Body of pancreas (tissue), 4 donors: Measurements from ENCODE around the gene RAC3. TPM values are rescaled to one million over a fixed set of nuclear protein-coding genes. Genes with fewer than 3 reads are reported as not detected.

ENCODE experiments used
- ATAC-seq: fragments of 150-250 bp; one replicate; pipeline ENCODE4 v1.9.1; 2016
- DNase-seq, 4 donors: peaks; one replicate each; pipeline ENCODE4 v3.0.0-alpha.2; 2019
- H3K27ac ChIP-seq, 4 donors: fragments of 200-600 bp; sonication (generic); 1 replicate in 3 of 4; 2 replicates in 1 of 4; pipeline versions ENCODE4 v1.5.1 to v1.6.1; 2016 to 2019; ENCODE audit warnings: mild to moderate bottlenecking in 1 of 4, mixed read lengths in 1 of 4, moderate library complexity in 1 of 4
- H3K27me3 ChIP-seq, 2 donors: fragments of 200-600 bp; sonication (generic); one replicate each; pipeline ENCODE4 v1.6.0; 2016; ENCODE audit warnings: mild to moderate bottlenecking in 1 of 2
- H3K36me3 ChIP-seq, 2 donors: fragments of 200-600 bp; sonication (generic); replicated peaks in 1 of 2; 2 replicates each; pipeline ENCODE4 v1.5.1; 2016; ENCODE audit warnings: low read depth in 2 of 2; ENCODE audit not compliant: insufficient read depth in 1 of 2
- H3K4me1 ChIP-seq: fragments of 200-600 bp; sonication (generic); one replicate; pipeline ENCODE4 v1.6.0; 2016
- H3K4me3 ChIP-seq, 2 donors: fragments of 200-600 bp; sonication (generic); 1 replicate in 1 of 2; 2 replicates in 1 of 2; pipeline ENCODE4 v1.5.1; 2016 to 2019
- H3K9me3 ChIP-seq, 3 donors: fragments of 200-600 bp; sonication (generic); 1 replicate in 2 of 3; 2 replicates in 1 of 3; pipeline ENCODE4 v1.5.1; 2016
- CTCF ChIP-seq, 7 experiments: fragments of 450-650 bp in 4 of 7; fragments of 200-600 bp in 3 of 7; sonication (generic) in 3 of 7; IDR thresholded peaks; one replicate each; pipeline ENCODE4 v1.5.1; 2016 to 2019; ENCODE audit warnings: antibody characterized with exemption in 7 of 7
- POLR2A ChIP-seq, 3 donors: fragments of 450-650 bp; IDR thresholded peaks; one replicate each; pipeline ENCODE4 v1.6.1; 2016; ENCODE audit warnings: antibody characterized with exemption in 3 of 3, mild to moderate bottlenecking in 2 of 3
- WGBS, 2 donors: methylation state at CpG; one replicate each; pipeline ENCODE4 v1.1.5; 2017; 5-methylcytosine and 5-hydroxymethylcytosine counted together
- intact Hi-C: fragments of 100-400 bp; cut with DNase I; formaldehyde crosslinking; loops from one replicate; pipeline ENCODE4 v1.15.1; 2023
- total RNA-seq, 2 donors: library from RNA; depleted of rRNA; stranded (reverse); fragments of >200 nt; gene quantifications; one replicate each; pipeline ENCODE4 v1.1.0, GENCODE V29; 2016

RAC3 gene
- total RNA-seq, 2 donors from 2014 or later: 3.1 TPM; not detected in 1

- Histone ChIP-seq H3K9me3 (no peaks in the 10 kb centered on the region), H3K27ac (peak within 1 kb of the TSS; percentile 39 to 51 (median 40)), H3K27me3 (no peaks in the 10 kb centered on the region), H3K4me1 (peaks cover 38% of the 10 kb centered on the region), H3K4me3 (peak within 1 kb of the TSS; percentile 62 to 78), H3K36me3 (peaks cover 5 to 13% of the 10 kb centered on the region in 2 donors)
- peak in 1 of 3 donors; percentile 9 for TF ChIP-seq POLR2A (IDR thresholded peaks at IDR 0.05)
- no peak for TF ChIP-seq CTCF (IDR thresholded peaks at IDR 0.05)
- DNase-seq: peak; percentile 76 to 82 (median 80)
- WGBS, 2 donors: 0 to 1% methylated on average over 6 to 61 of the region's 94 CpGs
- ATAC-seq: peak; percentile 85
- intact Hi-C loops: no loop called here
Observed at GRCh38 chr17:82051776-82052637, 20.5 kb downstream of the RAC3 start, which contains the start of the genes GPS1 and RFNG. GPS1 (plus strand) TSS chr17:82051898; CDS start chr17:82051932, 34 bp downstream. RFNG (minus strand) TSS chr17:82051811; CDS start chr17:82051766, 45 bp downstream.

- Histone ChIP-seq H3K36me3 (peaks cover 5 to 18% of the 10 kb centered on the region in 2 donors), H3K27ac (peak overlapping the region in 1 of 4 donors; percentile 30), H3K9me3 (no peaks in the 10 kb centered on the region), H3K4me3 (peak overlapping the region; percentile 62 to 78), H3K27me3 (no peaks in the 10 kb centered on the region), H3K4me1 (peaks cover 38% of the 10 kb centered on the region)
- DNase-seq (no peak), ATAC-seq (no peak)
- 17 to 26% methylated on average over 10 to 19 of the region's 19 CpGs for WGBS, 2 donors
- intact Hi-C loops: no loop called here
- TF ChIP-seq CTCF (IDR thresholded peaks at IDR 0.05): no peak
- no peak for TF ChIP-seq POLR2A (IDR thresholded peaks at IDR 0.05)
Observed at GRCh38 chr17:82052638-82053059, 21.2 kb downstream of the RAC3 start.

GRCh38 chr17:82053130-82053529 is 21.7 kb downstream of the RAC3 start:
- TF ChIP-seq POLR2A (IDR thresholded peaks at IDR 0.05) (no peak), CTCF (IDR thresholded peaks at IDR 0.05) (no peak)
- ATAC-seq (no peak), DNase-seq (no peak)
- H3K27ac ChIP-seq: no peak overlapping the region
- no peak overlapping the region for H3K4me3 ChIP-seq
- peaks cover 38% of the 10 kb centered on the region for H3K4me1 ChIP-seq
- no peaks in the 10 kb centered on the region for H3K27me3 ChIP-seq
- H3K36me3 ChIP-seq: peaks cover 5 to 19% of the 10 kb centered on the region in 2 donors
- 69 to 88% methylated on average over 3 to 19 of the region's 19 CpGs for WGBS, 2 donors
- intact Hi-C loops: no loop called here
- H3K9me3 ChIP-seq: no peaks in the 10 kb centered on the region

- Histone ChIP-seq H3K4me1 (peaks cover 38% of the 10 kb centered on the region), H3K4me3 (no peak overlapping the region), H3K36me3 (peaks cover 5 to 19% of the 10 kb centered on the region in 2 donors), H3K27ac (no peak overlapping the region), H3K27me3 (no peaks in the 10 kb centered on the region), H3K9me3 (no peaks in the 10 kb centered on the region)
- WGBS, 2 donors: 92 to 93% methylated on average over 12 to 28 of the region's 28 CpGs
- TF ChIP-seq CTCF (IDR thresholded peaks at IDR 0.05): no peak
- TF ChIP-seq POLR2A (IDR thresholded peaks at IDR 0.05): no peak
- intact Hi-C loops: no loop called here
- DNase-seq (peak in 1 of 4 donors; percentile 13), ATAC-seq (no peak)
Observed at GRCh38 chr17:82053556-82054263, 22.2 kb downstream of the RAC3 start.
